CD14-positive monocyte (primary cell): ENCODE results near the gene SIRPA. TPM values are rescaled to one million over a fixed set of nuclear protein-coding genes. Genes with fewer than 3 reads are reported as not detected.

Experiments
- DNase-seq, 3 donors: peaks; one replicate each; pipeline ENCODE4 v3.0.0-alpha.2; 2011 to 2022
- H2AFZ ChIP-seq: 2 replicates; pipeline ENCODE4 v1.6.0; 2012; ENCODE audit warnings: mild to moderate bottlenecking, low read depth, low read length, inconsistent platforms; ENCODE audit not compliant: insufficient read depth, poor library complexity, severe bottlenecking
- H3K27ac ChIP-seq, 2 donors: 1 replicate in 1 of 2; 2 replicates in 1 of 2; pipeline ENCODE4 v1.5.1; 2012 to 2013; ENCODE audit warnings: low read length in 2 of 2, control low read depth in 1 of 2, inconsistent platforms in 1 of 2, low read depth in 1 of 2, mild to moderate bottlenecking in 1 of 2
- H3K27me3 ChIP-seq, 2 donors: one replicate each; pipeline versions ENCODE4 v1.6.0 to v1.6.1; 2011 to 2013; ENCODE audit warnings: low read length in 2 of 2; ENCODE audit not compliant: control insufficient read depth in 2 of 2, insufficient read depth in 2 of 2
- H3K36me3 ChIP-seq, 2 donors: replicated peaks in 1 of 2; 1 replicate in 1 of 2; 2 replicates in 1 of 2; pipeline versions ENCODE4 v1.5.1 to v1.6.1; 2012 to 2013; ENCODE audit warnings: low read length in 2 of 2, control low read depth in 1 of 2, inconsistent platforms in 1 of 2, mild to moderate bottlenecking in 1 of 2; ENCODE audit not compliant: insufficient read depth in 2 of 2, control insufficient read depth in 1 of 2
- H3K4me1 ChIP-seq, 2 donors: 1 replicate in 1 of 2; 2 replicates in 1 of 2; pipeline versions ENCODE4 v1.5.1 to v1.6.1; 2012 to 2013; ENCODE audit warnings: low read length in 2 of 2, control low read depth in 1 of 2, inconsistent platforms in 1 of 2, mild to moderate bottlenecking in 1 of 2, moderate library complexity in 1 of 2; ENCODE audit not compliant: insufficient read depth in 2 of 2, control insufficient read depth in 1 of 2
- H3K4me2 ChIP-seq: replicated peaks from 2 replicates; pipeline ENCODE3; 2012; ENCODE audit warnings: low read length, moderate library complexity, mild to moderate bottlenecking; ENCODE audit not compliant: poor library complexity, severe bottlenecking; ENCODE audit errors: extremely low read depth
- H3K4me3 ChIP-seq, 3 experiments: fragments of 200-600 bp in 1 of 3; sonication (generic) in 1 of 3; replicated peaks in 1 of 3; 1 replicate in 2 of 3; 2 replicates in 1 of 3; pipeline ENCODE4 v1.5.1; 2011 to 2013; ENCODE audit warnings: low read length in 3 of 3, mild to moderate bottlenecking in 3 of 3, control low read depth in 2 of 3, low read depth in 2 of 3, inconsistent platforms in 1 of 3, moderate library complexity in 1 of 3
- H3K79me2 ChIP-seq: 2 replicates; pipeline ENCODE4 v1.6.0; 2012; ENCODE audit warnings: mild to moderate bottlenecking, control low read depth, inconsistent platforms, low read length, moderate library complexity; ENCODE audit not compliant: insufficient read depth
- H3K9ac ChIP-seq: 2 replicates; pipeline ENCODE4 v1.6.0; 2017; ENCODE audit warnings: low read length, mild to moderate bottlenecking; ENCODE audit not compliant: insufficient read depth, poor library complexity, severe bottlenecking
- H3K9me3 ChIP-seq, 2 donors: replicated peaks in 1 of 2; 1 replicate in 1 of 2; 2 replicates in 1 of 2; pipeline versions ENCODE4 v1.5.1 to v1.6.1; 2012 to 2013; ENCODE audit warnings: low read length in 2 of 2, control low read depth in 1 of 2; ENCODE audit not compliant: control insufficient read depth in 1 of 2, insufficient read depth in 1 of 2
- H4K20me1 ChIP-seq: 2 replicates; pipeline ENCODE4 v1.6.0; 2012; ENCODE audit warnings: mild to moderate bottlenecking, low read length, control low read depth, moderate library complexity; ENCODE audit not compliant: insufficient read depth
- H3K27ac Mint-ChIP-seq, 7 donors: one replicate each; pipeline ENCODE4 v1.8.0; 2020; ENCODE audit warnings: mild to moderate bottlenecking in 7 of 7, mixed read lengths in 7 of 7, moderate library complexity in 6 of 7, inconsistent platforms in 2 of 7
- H3K27me3 Mint-ChIP-seq, 3 donors: one replicate each; pipeline ENCODE4 v1.8.0; 2021 to 2022; ENCODE audit warnings: low read depth in 3 of 3, mild to moderate bottlenecking in 3 of 3, mixed read lengths in 3 of 3, moderate library complexity in 3 of 3, inconsistent platforms in 1 of 3
- H3K36me3 Mint-ChIP-seq, 2 donors: one replicate each; pipeline ENCODE4 v1.8.0; 2020; ENCODE audit warnings: mixed read lengths in 2 of 2, inconsistent platforms in 1 of 2, mild to moderate bottlenecking in 1 of 2
- H3K4me1 Mint-ChIP-seq: one replicate; pipeline ENCODE4 v1.8.0; 2020; ENCODE audit warnings: mild to moderate bottlenecking, mixed read lengths
- H3K4me3 Mint-ChIP-seq, 2 donors: one replicate each; pipeline ENCODE4 v1.8.0; 2020; ENCODE audit warnings: mild to moderate bottlenecking in 2 of 2, mixed read lengths in 2 of 2, moderate library complexity in 1 of 2
- H3K9me3 Mint-ChIP-seq, 7 donors: one replicate each; pipeline ENCODE4 v1.8.0; 2020 to 2022; ENCODE audit warnings: mixed read lengths in 7 of 7, mild to moderate bottlenecking in 6 of 7, moderate library complexity in 6 of 7, inconsistent platforms in 2 of 7
- CTCF ChIP-seq: fragments of 200-600 bp; IDR thresholded peaks from one replicate; pipeline ENCODE4 v1.8.0; 2022; ENCODE audit warnings: antibody characterized with exemption, mild to moderate bottlenecking
- WGBS: methylation state at CpG from one replicate; pipeline ENCODE4 v1.1.5; 2013; ENCODE audit warnings: missing lambda C conversion rate; ENCODE audit not compliant: insufficient coverage; 5-methylcytosine and 5-hydroxymethylcytosine counted together
- intact Hi-C, 2 donors: fragments of 100-400 bp; cut with micrococcal nuclease; formaldehyde crosslinking; loops; one replicate each; pipeline versions ENCODE4 v1.15.0 to v1.15.1; 2023
- polyA plus RNA-seq, 3 donors: library from polyadenylated mRNA; depleted of rRNA in 1 of 3; unstranded in 2 of 3; stranded (reverse) in 1 of 3; fragments of 300-500 nt in 2 of 3; fragments of >200 nt in 1 of 3; fragmentation: Illumina TruSeq in 2 of 3; gene quantifications; 1 replicate in 2 of 3; 2 replicates in 1 of 3; pipeline ENCODE4 v1.2.3, GENCODE V29; 2012 to 2021

SIRPA gene
- polyA plus RNA-seq, 3 donors: 28.4 to 126 (median 58.3) TPM

DNA sequence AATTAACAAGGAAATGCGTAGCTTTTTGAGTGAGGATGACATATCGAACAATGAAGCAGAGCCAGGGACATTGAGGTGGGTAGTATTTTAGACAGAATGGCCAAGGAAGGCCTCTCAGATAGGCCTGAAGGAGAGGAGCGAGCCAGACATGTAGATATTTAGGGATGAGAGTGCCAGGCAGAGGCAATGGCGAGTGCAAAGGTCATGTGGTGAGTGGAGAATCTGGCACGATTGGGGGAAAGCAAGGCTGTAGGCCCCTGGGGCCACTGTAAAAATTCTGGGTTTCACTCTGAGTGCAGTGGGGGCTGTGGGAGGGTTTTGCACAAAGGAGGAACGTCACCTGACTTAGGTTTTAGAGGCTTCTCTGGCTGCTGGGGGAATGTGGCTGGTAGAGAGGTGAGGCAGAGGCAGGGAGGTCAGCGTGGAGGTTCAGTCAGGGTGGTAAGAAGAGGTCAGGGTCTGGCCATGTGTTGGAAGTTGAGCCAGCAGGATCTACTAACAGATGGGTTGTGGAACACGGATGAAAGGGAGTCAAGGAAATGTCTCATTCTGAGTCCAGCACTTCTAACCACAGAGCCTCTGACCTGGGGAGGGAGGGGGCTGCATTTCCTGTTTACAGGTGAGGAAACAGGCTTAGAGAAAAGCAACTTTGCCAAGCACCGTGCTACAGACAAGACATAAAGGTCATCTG is 11.3 kb downstream of the SIRPA start:
- H3K27ac Mint-ChIP-seq: peak overlapping the region in 5 of 7 donors; percentile 21 to 84 (median 41)
- no peak for DNase-seq
- H3K4me3 Mint-ChIP-seq: no peak overlapping the region
- H3K4me1 ChIP-seq: no peaks in the 10 kb centered on the region
- peaks cover 0 to 3% (median 0%) of the 10 kb centered on the region in 3 donors for H3K27me3 Mint-ChIP-seq
- H3K36me3 Mint-ChIP-seq: peaks cover 85 to 87% of the 10 kb centered on the region in 2 donors
- H3K4me2 ChIP-seq: no peak overlapping the region
- no peaks in the 10 kb centered on the region for H3K9me3 Mint-ChIP-seq
- H4K20me1 ChIP-seq: peaks cover 100% of the 10 kb centered on the region
- H3K4me1 Mint-ChIP-seq: peaks cover 20% of the 10 kb centered on the region
- H3K27ac ChIP-seq: no peak overlapping the region
- H3K9ac ChIP-seq: no peak overlapping the region
- H2AFZ ChIP-seq: no peak overlapping the region
- no peak overlapping the region for H3K4me3 ChIP-seq
- intact Hi-C loops: no loop called here
- no peaks in the 10 kb centered on the region for H3K27me3 ChIP-seq
- peaks cover 100% of the 10 kb centered on the region for H3K79me2 ChIP-seq
- no peaks in the 10 kb centered on the region for H3K9me3 ChIP-seq
- peaks cover 84 to 100% of the 10 kb centered on the region in 2 donors for H3K36me3 ChIP-seq
- 96% methylated on average over 8 of the region's 9 CpGs for WGBS
- TF ChIP-seq CTCF: no peak

- Mint-ChIP-seq H3K27ac (peak overlapping the region in 4 of 7 donors; percentile 2 to 61 (median 44)), H3K36me3 (peaks cover 86 to 87% of the 10 kb centered on the region in 2 donors), H3K4me1 (peaks cover 20% of the 10 kb centered on the region), H3K27me3 (peaks cover 0 to 3% (median 2%) of the 10 kb centered on the region in 3 donors), H3K4me3 (no peak overlapping the region), H3K9me3 (no peaks in the 10 kb centered on the region)
- peak overlapping the region in 1 of 2 donors; percentile 29 for H3K27ac ChIP-seq
- H3K9me3 ChIP-seq: no peaks in the 10 kb centered on the region
- intact Hi-C loops: no loop called here
- H3K36me3 ChIP-seq: peaks cover 84 to 100% of the 10 kb centered on the region in 2 donors
- DNase-seq: no peak
- H2AFZ ChIP-seq: no peak overlapping the region
- no peak overlapping the region for H3K4me2 ChIP-seq
- no peaks in the 10 kb centered on the region for H3K4me1 ChIP-seq
- no peak for TF ChIP-seq CTCF
- peaks cover 100% of the 10 kb centered on the region for H3K79me2 ChIP-seq
- H4K20me1 ChIP-seq: peaks cover 100% of the 10 kb centered on the region
- H3K27me3 ChIP-seq: no peaks in the 10 kb centered on the region
- WGBS: no CpG with 5 or more reads among the region's 6 CpGs
- no peak overlapping the region for H3K4me3 ChIP-seq
- H3K9ac ChIP-seq: no peak overlapping the region
Measured at GRCh38 chr20:1907586-1907985, 12.4 kb downstream of the SIRPA start.
